Type B pancreatic cell (in vitro differentiated cells): Measurements from ENCODE around the gene TTBK1. TPM values are rescaled to one million over a fixed set of nuclear protein-coding genes. Genes with fewer than 3 reads are reported as not detected.

ENCODE experiments used
- DNase-seq: peaks from one replicate; pipeline ENCODE4 v3.0.0; 2021; ENCODE audit warnings: mixed read lengths; ENCODE audit not compliant: unreplicated experiment; ENCODE audit errors: extremely low spot score
- H3K27ac Mint-ChIP-seq: 2 replicates; pipeline ENCODE4 v1.8.0; 2021; ENCODE audit warnings: mild to moderate bottlenecking, mixed read lengths
- H3K27me3 Mint-ChIP-seq: 2 replicates; pipeline ENCODE4 v1.8.0; 2021; ENCODE audit warnings: mixed read lengths
- H3K36me3 Mint-ChIP-seq: 2 replicates; pipeline ENCODE4 v1.8.0; 2021; ENCODE audit warnings: mixed read lengths
- H3K4me1 Mint-ChIP-seq: one replicate; pipeline ENCODE4 v1.8.0; 2021; ENCODE audit warnings: mixed read lengths; ENCODE audit not compliant: unreplicated experiment
- H3K4me3 Mint-ChIP-seq: 2 replicates; pipeline ENCODE4 v1.8.0; 2021; ENCODE audit warnings: mild to moderate bottlenecking, mixed read lengths
- H3K9me3 Mint-ChIP-seq: 2 replicates; pipeline ENCODE4 v1.8.0; 2021; ENCODE audit warnings: mixed read lengths
- total RNA-seq: library from RNA; stranded (reverse); gene quantifications from 2 replicates; pipeline ENCODE4 v1.2.1, GENCODE V29; 2021; ENCODE audit warnings: low replicate concordance
- TF ChIP-seq, protein P1 (sequence below): fragments of 200-600 bp; sonication (generic); conservative IDR thresholded peaks from 2 replicates; pipeline ENCODE4 v1.5.0; 2021; ENCODE audit warnings: antibody characterized with exemption, mild to moderate bottlenecking

TTBK1 gene
- total RNA-seq, 1 donor from 2014 or later: 1.7 TPM

DNA sequence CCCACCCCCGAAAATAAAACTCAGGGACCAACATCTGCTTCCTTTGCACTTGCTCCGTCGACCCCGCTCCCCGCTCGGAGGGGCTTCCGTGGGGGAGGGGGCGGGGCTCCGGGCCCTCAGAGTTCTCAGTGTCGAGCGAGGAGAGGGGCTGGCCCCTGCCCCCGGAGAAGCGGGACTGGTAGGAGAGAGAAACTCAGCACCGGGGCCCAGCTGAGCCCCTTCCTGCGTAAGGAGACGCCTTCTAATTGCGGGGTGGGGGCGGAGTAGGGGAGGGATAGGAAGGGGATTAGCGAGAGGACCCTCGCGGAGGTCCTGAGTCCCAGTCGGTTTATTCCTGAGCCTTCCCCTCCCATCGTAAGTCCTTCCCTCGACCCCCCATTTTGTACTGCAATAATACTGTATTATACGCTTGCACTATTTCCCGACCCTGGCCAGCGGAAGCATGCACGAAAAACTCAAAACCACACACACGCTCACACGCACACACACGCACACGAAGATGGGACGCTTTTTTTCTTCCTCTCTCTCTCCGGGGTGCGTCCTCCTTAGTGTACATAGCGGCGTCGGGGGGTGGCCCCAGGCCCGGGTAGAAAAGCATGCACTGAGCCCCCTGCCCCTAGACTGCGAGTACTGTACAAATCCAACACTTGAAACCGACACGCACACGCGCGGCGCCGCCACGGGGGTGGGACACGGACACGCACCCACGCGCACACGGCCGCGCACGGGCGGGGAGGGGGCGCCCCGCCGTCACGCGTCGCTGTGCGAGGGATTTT lies 32.7 kb downstream of the TTBK1 start:
- Mint-ChIP-seq H3K36me3 (no peaks in the 10 kb centered on the region), H3K9me3 (no peaks in the 10 kb centered on the region), H3K27me3 (peaks cover 65% of the 10 kb centered on the region), H3K4me1 (peaks cover 22% of the 10 kb centered on the region), H3K27ac (peak overlapping the region; percentile 65), H3K4me3 (peak overlapping the region; percentile 80)
- no peak for DNase-seq
- TF ChIP-seq, protein P1, sequence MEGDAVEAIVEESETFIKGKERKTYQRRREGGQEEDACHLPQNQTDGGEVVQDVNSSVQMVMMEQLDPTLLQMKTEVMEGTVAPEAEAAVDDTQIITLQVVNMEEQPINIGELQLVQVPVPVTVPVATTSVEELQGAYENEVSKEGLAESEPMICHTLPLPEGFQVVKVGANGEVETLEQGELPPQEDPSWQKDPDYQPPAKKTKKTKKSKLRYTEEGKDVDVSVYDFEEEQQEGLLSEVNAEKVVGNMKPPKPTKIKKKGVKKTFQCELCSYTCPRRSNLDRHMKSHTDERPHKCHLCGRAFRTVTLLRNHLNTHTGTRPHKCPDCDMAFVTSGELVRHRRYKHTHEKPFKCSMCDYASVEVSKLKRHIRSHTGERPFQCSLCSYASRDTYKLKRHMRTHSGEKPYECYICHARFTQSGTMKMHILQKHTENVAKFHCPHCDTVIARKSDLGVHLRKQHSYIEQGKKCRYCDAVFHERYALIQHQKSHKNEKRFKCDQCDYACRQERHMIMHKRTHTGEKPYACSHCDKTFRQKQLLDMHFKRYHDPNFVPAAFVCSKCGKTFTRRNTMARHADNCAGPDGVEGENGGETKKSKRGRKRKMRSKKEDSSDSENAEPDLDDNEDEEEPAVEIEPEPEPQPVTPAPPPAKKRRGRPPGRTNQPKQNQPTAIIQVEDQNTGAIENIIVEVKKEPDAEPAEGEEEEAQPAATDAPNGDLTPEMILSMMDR: no peak

DNA sequence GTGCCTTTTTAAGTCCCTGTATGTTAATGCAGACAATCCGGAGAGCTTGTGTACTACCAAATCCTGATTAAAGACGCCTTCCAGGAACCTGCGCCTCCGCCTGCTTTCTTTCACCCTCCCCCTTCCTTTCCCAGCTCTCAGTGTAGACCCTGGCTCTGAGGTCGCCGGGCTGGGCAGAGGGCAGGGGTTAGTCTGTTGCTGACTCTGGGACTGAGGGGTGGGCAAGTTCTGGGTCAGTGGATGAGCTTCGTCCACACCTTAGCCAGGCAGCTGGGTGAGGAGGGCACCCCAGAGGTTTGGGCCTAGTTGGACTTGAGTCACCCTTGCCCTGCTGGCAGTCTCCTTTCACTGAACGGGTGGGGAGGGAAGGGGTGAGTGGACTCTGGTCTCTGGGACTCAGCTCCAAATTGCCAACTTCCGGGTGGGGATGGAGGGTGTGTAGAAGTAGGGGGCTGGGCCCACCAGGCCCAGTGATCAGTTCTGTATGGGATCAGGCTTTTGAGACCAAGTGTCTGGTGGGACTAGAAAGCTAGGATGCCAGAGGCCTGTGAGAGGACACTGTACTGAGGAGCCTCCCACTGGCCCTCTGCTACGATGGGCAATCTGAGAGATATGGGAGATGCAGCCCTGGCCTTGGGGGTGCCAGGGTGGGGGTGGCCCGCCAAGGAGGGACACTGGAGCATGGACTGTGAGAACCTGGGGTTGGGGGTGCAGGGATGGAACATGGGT lies 33.5 kb downstream of the TTBK1 start:
- Mint-ChIP-seq H3K9me3 (no peaks in the 10 kb centered on the region), H3K27me3 (peaks cover 66% of the 10 kb centered on the region), H3K4me3 (no peak overlapping the region), H3K27ac (peak overlapping the region; percentile 48), H3K4me1 (peaks cover 17% of the 10 kb centered on the region), H3K36me3 (no peaks in the 10 kb centered on the region)
- TF ChIP-seq, protein P1: no peak
- DNase-seq: no peak

DNA sequence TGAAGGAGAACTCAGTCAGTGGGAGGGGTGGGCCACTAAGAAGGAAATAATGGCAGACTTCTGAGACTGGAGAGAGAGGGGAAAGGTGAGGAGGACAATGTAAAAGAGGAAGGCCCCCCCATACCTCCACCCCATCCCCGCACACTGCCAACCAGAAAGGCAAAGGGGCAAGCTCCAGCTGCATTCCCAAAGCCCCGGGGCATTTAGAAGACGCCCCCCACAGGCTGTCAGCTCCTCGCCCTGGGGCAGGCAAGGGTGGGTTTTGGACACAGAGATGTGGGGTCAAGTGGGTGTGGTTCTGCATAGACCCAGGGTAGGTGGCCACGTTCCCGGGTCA lies 34.0 kb downstream of the TTBK1 start:
- peaks cover 67% of the 10 kb centered on the region for H3K27me3 Mint-ChIP-seq
- no peaks in the 10 kb centered on the region for H3K9me3 Mint-ChIP-seq
- TF ChIP-seq, protein P1: no peak
- H3K4me3 Mint-ChIP-seq: no peak overlapping the region
- DNase-seq: no peak
- no peaks in the 10 kb centered on the region for H3K36me3 Mint-ChIP-seq
- peak overlapping the region; percentile 48 for H3K27ac Mint-ChIP-seq
- peaks cover 14% of the 10 kb centered on the region for H3K4me1 Mint-ChIP-seq

DNA sequence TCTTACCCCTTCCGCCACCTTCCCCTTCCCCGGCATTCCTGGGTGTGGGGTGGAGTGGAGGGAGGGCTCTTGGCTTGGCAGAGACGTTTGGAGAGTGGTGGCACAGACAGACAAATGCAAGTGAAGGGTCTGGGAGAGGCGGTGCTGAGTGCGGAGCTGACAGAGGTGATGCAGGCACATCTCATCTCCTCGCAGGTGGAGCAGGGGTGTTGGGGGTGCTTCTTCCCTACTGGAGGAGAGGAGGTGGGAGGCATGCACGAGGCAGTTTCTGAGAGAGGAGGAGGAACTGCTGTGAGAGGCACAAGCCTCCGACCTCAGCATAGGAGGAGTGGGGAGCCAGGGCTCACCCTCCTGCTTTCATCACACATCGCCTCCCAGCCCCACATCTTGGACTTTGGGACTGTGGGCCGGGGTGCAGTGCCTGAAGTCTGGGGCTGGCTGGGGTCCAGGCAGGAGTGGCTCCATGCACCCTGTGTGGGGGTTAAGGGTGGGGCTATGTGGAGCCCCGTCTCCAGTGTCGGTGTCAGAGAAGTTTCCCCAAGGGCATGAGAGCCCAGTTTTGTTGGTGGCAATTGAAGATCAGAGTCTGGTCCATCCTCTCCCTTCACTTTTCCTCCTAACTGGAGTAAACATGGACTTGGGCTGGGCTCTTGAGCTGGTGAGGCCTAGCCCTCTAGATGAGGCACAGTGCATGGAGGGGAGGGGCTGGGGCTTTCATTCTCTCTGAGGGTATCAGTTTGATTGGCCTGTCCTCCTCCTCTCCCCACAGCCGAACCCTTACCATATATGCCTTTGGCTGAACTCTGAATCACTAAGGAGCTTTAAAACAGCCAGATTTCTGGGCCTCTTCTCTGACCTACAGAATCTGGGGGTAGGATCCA lies 34.6 kb downstream of the TTBK1 start:
- Mint-ChIP-seq H3K9me3 (no peaks in the 10 kb centered on the region), H3K36me3 (no peaks in the 10 kb centered on the region), H3K4me3 (peak overlapping the region; percentile 39), H3K27me3 (peaks cover 66% of the 10 kb centered on the region), H3K27ac (peak overlapping the region; percentile 7), H3K4me1 (peaks cover 14% of the 10 kb centered on the region)
- no peak for DNase-seq
- TF ChIP-seq, protein P1: no peak

DNA sequence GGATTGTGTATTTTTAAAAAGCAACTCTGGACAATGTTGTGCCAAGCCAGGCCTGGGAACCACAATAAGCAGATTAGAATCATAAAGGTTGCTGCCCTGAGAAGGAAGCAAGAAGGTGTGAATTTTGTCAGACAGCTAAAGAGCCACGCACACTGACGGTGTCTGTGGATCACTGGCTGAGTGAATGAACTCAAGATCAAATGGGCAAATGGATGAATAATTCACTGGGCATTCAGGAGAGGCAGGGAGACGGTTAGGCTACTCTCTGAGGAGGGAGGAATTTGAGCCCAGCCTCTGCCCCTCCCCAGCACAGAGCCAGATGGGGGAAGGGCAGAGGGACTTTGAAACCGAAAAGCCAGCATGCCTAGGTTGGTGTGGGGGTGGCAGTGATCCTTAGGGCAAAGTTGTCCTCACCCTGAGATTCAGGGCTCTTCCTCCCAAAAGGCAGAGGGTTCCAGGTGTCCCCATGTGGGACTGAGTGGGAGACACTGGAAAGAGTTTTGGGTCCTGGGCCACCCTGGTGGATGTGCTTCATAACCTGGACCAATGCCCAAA lies 35.3 kb downstream of the TTBK1 start:
- Mint-ChIP-seq H3K4me1 (peaks cover 14% of the 10 kb centered on the region), H3K27ac (peak overlapping the region; percentile 7), H3K9me3 (no peaks in the 10 kb centered on the region), H3K4me3 (no peak overlapping the region), H3K36me3 (no peaks in the 10 kb centered on the region), H3K27me3 (peaks cover 60% of the 10 kb centered on the region)
- DNase-seq: no peak
- TF ChIP-seq, protein P1: no peak
